Endodermal cell (in vitro differentiated cells): ENCODE results near the gene PDE8A. TPM values are rescaled to one million over a fixed set of nuclear protein-coding genes. Genes with fewer than 3 reads are reported as not detected.
"Not testable (repeated sequence)": the region's sequence is repeated elsewhere in the genome, so short reads cannot be mapped to it uniquely, and the experiment has no call there.

Source experiments
- DNase-seq: peaks from one replicate; pipeline ENCODE4 v3.0.0-alpha.2; 2017
- H3K27ac ChIP-seq: 2 replicates; pipeline ENCODE4 v1.5.1; 2013; ENCODE audit warnings: mild to moderate bottlenecking, low read depth, low read length, moderate library complexity
- H3K27me3 ChIP-seq: 2 replicates; pipeline ENCODE4 v1.6.1; 2013; ENCODE audit warnings: mild to moderate bottlenecking, low read length, moderate library complexity; ENCODE audit not compliant: insufficient read depth, control insufficient read depth, poor library complexity, severe bottlenecking
- H3K36me3 ChIP-seq: 2 replicates; pipeline ENCODE4 v1.7.0; 2013; ENCODE audit warnings: mild to moderate bottlenecking, low read length, moderate library complexity; ENCODE audit not compliant: control insufficient read depth, insufficient read depth
- H3K4me1 ChIP-seq: one replicate; pipeline ENCODE4 v1.7.0; 2013; ENCODE audit warnings: low read length; ENCODE audit not compliant: control insufficient read depth, insufficient read depth
- H3K4me3 ChIP-seq: 2 replicates; pipeline ENCODE4 v1.5.1; 2013; ENCODE audit warnings: mild to moderate bottlenecking, low read length, moderate library complexity
- H3K9ac ChIP-seq: 2 replicates; pipeline ENCODE4 v1.6.1; 2013; ENCODE audit warnings: mild to moderate bottlenecking, low read length, moderate library complexity; ENCODE audit not compliant: poor library complexity, severe bottlenecking; ENCODE audit errors: extremely low read depth
- H3K9me3 ChIP-seq: 2 replicates; pipeline ENCODE4 v1.6.1; 2013; ENCODE audit warnings: mild to moderate bottlenecking, low read length, moderate library complexity; ENCODE audit not compliant: control insufficient read depth
- H3K27ac Mint-ChIP-seq: 2 replicates; pipeline ENCODE4 v1.8.0; 2020; ENCODE audit warnings: mixed read lengths
- H3K27me3 Mint-ChIP-seq: 2 replicates; pipeline ENCODE4 v1.8.0; 2021; ENCODE audit warnings: mild to moderate bottlenecking, mixed read lengths; ENCODE audit not compliant: insufficient read depth
- H3K36me3 Mint-ChIP-seq: 2 replicates; pipeline ENCODE4 v1.8.0; 2020; ENCODE audit warnings: low read depth, mixed read lengths
- H3K4me1 Mint-ChIP-seq: 2 replicates; pipeline ENCODE4 v1.8.0; 2020; ENCODE audit warnings: mixed read lengths
- H3K4me3 Mint-ChIP-seq: 2 replicates; pipeline ENCODE4 v1.8.0; 2020; ENCODE audit warnings: mild to moderate bottlenecking, moderate library complexity, mixed read lengths
- H3K9me3 Mint-ChIP-seq: 2 replicates; pipeline ENCODE4 v1.8.0; 2020; ENCODE audit warnings: mild to moderate bottlenecking, mixed read lengths
- WGBS, 2 experiments: methylation state at CpG; one replicate each; pipeline versions ENCODE4 v1.1.5 to v1.1.7; 2013; ENCODE audit warnings: missing lambda C conversion rate in 2 of 2, mixed read lengths in 1 of 2; ENCODE audit not compliant: insufficient coverage in 1 of 2, insufficient read length in 1 of 2; 5-methylcytosine and 5-hydroxymethylcytosine counted together
- total RNA-seq, 2 donors: library from RNA; stranded (reverse); fragmentation: NEBNext Ultra II Directional in 1 of 2; extraction: Animal tissue kit (Norgen Biotek cat#: 25700) in 1 of 2; gene quantifications; 2 replicates in 1 of 2; 3 replicates in 1 of 2; pipeline ENCODE4 v1.2.1, GENCODE V29; 2021
- TF ChIP-seq, protein P1 (sequence below): fragments of 200-600 bp; sonication (generic); conservative IDR thresholded peaks from 2 replicates; pipeline ENCODE4 v1.5.0; 2021; ENCODE audit warnings: antibody characterized with exemption, mild to moderate bottlenecking

Gene PDE8A
- total RNA-seq, 2 donors from 2014 or later, result 14.8 to 15.2 TPM

DNA sequence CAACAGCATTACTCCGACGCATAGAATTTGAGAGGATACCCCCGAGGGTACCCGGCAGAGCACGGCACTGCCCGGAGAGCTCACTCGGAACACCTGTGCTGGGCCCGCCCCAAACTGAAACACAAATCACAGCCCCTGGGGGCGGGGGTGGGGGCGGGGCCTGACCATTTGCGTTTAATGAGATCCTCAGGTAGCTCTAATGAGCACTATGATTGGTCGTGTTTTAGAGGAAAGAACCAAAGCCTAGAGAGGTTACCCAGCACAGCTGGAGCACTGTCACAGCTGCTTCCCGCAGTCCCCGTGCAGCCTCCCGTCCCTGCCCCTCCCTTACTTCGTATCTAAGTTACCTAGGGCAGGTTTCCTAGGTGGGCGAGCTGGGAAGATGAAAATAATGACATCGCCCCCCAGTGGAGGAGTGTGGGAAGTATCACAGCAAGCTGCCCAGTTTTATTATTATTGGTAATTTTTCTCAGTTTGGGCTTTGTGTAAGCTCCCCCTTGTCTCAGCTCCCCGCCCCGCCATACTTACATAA lies 187.1 kb downstream of the PDE8A start:
- Histone ChIP-seq H3K9ac (no peak overlapping the region), H3K4me1 (no peaks in the 10 kb centered on the region), H3K36me3 (no peaks in the 10 kb centered on the region), H3K27me3 (peaks cover 5% of the 10 kb centered on the region), H3K4me3 (peak overlapping the region; percentile 77), H3K27ac (no peak overlapping the region), H3K9me3 (peaks cover 43% of the 10 kb centered on the region)
- peaks cover 18% of the 10 kb centered on the region for H3K27me3 Mint-ChIP-seq
- peak overlapping the region; percentile 50 for H3K4me3 Mint-ChIP-seq
- TF ChIP-seq, protein P1, sequence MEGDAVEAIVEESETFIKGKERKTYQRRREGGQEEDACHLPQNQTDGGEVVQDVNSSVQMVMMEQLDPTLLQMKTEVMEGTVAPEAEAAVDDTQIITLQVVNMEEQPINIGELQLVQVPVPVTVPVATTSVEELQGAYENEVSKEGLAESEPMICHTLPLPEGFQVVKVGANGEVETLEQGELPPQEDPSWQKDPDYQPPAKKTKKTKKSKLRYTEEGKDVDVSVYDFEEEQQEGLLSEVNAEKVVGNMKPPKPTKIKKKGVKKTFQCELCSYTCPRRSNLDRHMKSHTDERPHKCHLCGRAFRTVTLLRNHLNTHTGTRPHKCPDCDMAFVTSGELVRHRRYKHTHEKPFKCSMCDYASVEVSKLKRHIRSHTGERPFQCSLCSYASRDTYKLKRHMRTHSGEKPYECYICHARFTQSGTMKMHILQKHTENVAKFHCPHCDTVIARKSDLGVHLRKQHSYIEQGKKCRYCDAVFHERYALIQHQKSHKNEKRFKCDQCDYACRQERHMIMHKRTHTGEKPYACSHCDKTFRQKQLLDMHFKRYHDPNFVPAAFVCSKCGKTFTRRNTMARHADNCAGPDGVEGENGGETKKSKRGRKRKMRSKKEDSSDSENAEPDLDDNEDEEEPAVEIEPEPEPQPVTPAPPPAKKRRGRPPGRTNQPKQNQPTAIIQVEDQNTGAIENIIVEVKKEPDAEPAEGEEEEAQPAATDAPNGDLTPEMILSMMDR, result peak; percentile 87
- peaks cover 5% of the 10 kb centered on the region for H3K36me3 Mint-ChIP-seq
- peak; percentile 93 for DNase-seq
- H3K27ac Mint-ChIP-seq, result no peak overlapping the region
- H3K4me1 Mint-ChIP-seq, result no peaks in the 10 kb centered on the region
- 28 to 32% methylated on average over 10 to 18 of the region's 20 CpGs for WGBS, 2 experiments
- H3K9me3 Mint-ChIP-seq, result peaks cover 51% of the 10 kb centered on the region

DNA sequence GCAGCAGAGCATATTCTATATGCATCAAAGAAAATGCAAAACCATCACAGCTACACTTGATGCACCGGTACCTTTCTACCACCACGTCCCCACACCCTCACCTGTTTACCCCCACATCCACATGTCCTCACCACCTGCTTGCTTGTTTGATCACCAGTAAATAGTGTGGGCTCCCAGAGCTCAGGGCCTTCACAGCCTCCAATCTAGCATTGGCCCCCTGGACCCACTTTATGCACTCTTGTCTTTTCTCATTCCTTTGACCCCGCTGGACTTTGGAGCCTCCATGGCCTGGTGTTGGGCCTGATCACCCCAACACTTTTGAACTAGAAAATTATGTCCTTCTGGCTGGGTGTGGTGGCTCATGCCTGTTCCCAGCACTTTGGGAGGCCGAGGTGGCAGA lies 190.1 kb downstream of the PDE8A start:
- DNase-seq, result no peak
- no peaks in the 10 kb centered on the region for H3K4me1 Mint-ChIP-seq
- peaks cover 5% of the 10 kb centered on the region for H3K36me3 Mint-ChIP-seq
- H3K27me3 Mint-ChIP-seq, result peaks cover 24% of the 10 kb centered on the region
- Histone ChIP-seq H3K36me3 (no peaks in the 10 kb centered on the region), H3K4me3 (peak overlapping the region; percentile 8), H3K4me1 (no peaks in the 10 kb centered on the region), H3K9me3 (peaks cover 31% of the 10 kb centered on the region), H3K27ac (no peak overlapping the region), H3K9ac (no peak overlapping the region), H3K27me3 (peaks cover 5% of the 10 kb centered on the region)
- H3K4me3 Mint-ChIP-seq, result no peak overlapping the region
- WGBS, 2 experiments, result 86 to 87% methylated on average over 4 of the region's 4 CpGs
- TF ChIP-seq, protein P1, result no peak
- H3K27ac Mint-ChIP-seq, result no peak overlapping the region
- peaks cover 41% of the 10 kb centered on the region for H3K9me3 Mint-ChIP-seq

GRCh38 chr15:85172846-85173490 lies 191.3 kb downstream of the PDE8A start:
- H3K9me3 Mint-ChIP-seq, result peaks cover 41% of the 10 kb centered on the region
- DNase-seq, result no peak
- H3K27me3 Mint-ChIP-seq, result peaks cover 21% of the 10 kb centered on the region
- peaks cover 31% of the 10 kb centered on the region for H3K9me3 ChIP-seq
- no peaks in the 10 kb centered on the region for H3K4me1 Mint-ChIP-seq
- H3K4me1 ChIP-seq, result no peaks in the 10 kb centered on the region
- no peak overlapping the region for H3K4me3 ChIP-seq
- no peak overlapping the region for H3K4me3 Mint-ChIP-seq
- H3K9ac ChIP-seq, result no peak overlapping the region
- no peaks in the 10 kb centered on the region for H3K36me3 ChIP-seq
- TF ChIP-seq, protein P1, result no peak
- peaks cover under 1% of the 10 kb centered on the region for H3K27me3 ChIP-seq
- WGBS, 2 experiments, result 66 to 87% methylated on average over 3 to 5 of the region's 6 CpGs
- no peak overlapping the region for H3K27ac Mint-ChIP-seq
- peaks cover 5% of the 10 kb centered on the region for H3K36me3 Mint-ChIP-seq
- no peak overlapping the region for H3K27ac ChIP-seq

DNA sequence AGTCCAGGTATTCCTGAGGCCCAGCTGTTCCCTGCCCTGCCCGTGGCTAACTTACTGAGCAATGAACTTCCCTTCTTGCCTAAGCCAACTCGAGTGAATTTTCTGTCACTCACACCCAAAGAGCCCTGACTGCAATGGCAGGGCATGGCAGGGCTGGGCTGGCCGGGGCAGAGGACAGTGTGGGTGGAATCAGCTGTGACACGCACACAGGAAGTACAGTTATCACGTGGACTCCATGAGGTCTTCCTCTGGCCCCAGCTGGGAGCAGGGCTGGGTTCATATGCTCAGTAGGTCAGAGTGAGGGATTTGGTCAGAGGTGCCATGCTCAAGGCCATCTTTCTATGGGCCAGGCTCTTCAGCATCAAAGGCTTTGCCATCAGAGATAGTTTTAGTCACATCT lies 192.0 kb downstream of the PDE8A start:
- not testable (repeated sequence) for H3K4me3 ChIP-seq, H3K27ac Mint-ChIP-seq
- peaks cover 31% of the 10 kb centered on the region for H3K9me3 ChIP-seq

More for the DNA sequence above, 192.0 kb downstream of the PDE8A start:
- WGBS, 2 experiments, result 56% methylated on average over 3 of the region's 5 CpGs; no CpG with 5 or more reads in 1 of the 2 experiments
- not testable (repeated sequence) for H3K36me3 ChIP-seq, DNase-seq, H3K27ac ChIP-seq, H3K27me3 ChIP-seq, H3K4me1 ChIP-seq, H3K9ac ChIP-seq, H3K4me3 Mint-ChIP-seq, H3K36me3 Mint-ChIP-seq, H3K4me1 Mint-ChIP-seq
- Mint-ChIP-seq H3K27me3 (peaks cover 18% of the 10 kb centered on the region), H3K9me3 (peaks cover 41% of the 10 kb centered on the region)
